Karpas-422 (cell line): ENCODE data around the gene MMP24OS. TPM values are rescaled to one million over a fixed set of nuclear protein-coding genes. Genes with fewer than 3 reads are reported as not detected.
"Not testable (repeated sequence)": the region's sequence is repeated elsewhere in the genome, so short reads cannot be mapped to it uniquely, and the experiment has no call there.

Experiments used
- DNase-seq: peaks from one replicate; pipeline ENCODE4 v3.0.0-alpha.2; 2015
- H2AFZ ChIP-seq: fragments of 200-600 bp; sonication (generic); 2 replicates; pipeline ENCODE4 v1.6.1; 2014; ENCODE audit warnings: antibody characterized with exemption, low read length, mixed read lengths
- H3K27ac ChIP-seq: fragments of 200-600 bp; sonication (generic); 2 replicates; pipeline ENCODE4 v1.5.1; 2014; ENCODE audit warnings: mild to moderate bottlenecking, low read length, moderate library complexity
- H3K27me3 ChIP-seq: fragments of 200-600 bp; sonication (generic); 2 replicates; pipeline ENCODE4 v1.6.1; 2014; ENCODE audit warnings: low read length, mixed read lengths
- H3K36me3 ChIP-seq: fragments of 200-600 bp; sonication (generic); 2 replicates; pipeline ENCODE4 v1.6.1; 2014; ENCODE audit warnings: low read length, mixed read lengths; ENCODE audit not compliant: insufficient read depth
- H3K4me1 ChIP-seq: fragments of 200-600 bp; sonication (generic); 2 replicates; pipeline ENCODE4 v1.6.1; 2014; ENCODE audit warnings: mild to moderate bottlenecking, low read length, mixed read lengths
- H3K4me2 ChIP-seq: fragments of 200-600 bp; sonication (generic); 2 replicates; pipeline ENCODE4 v1.6.1; 2014; ENCODE audit warnings: low read length, low read depth, mild to moderate bottlenecking; ENCODE audit not compliant: poor library complexity, severe bottlenecking
- H3K4me3 ChIP-seq: fragments of 200-600 bp; sonication (generic); 2 replicates; pipeline ENCODE4 v1.5.1; 2014; ENCODE audit warnings: mild to moderate bottlenecking, antibody characterized with exemption, low read length, mixed read lengths
- H3K79me2 ChIP-seq: fragments of 200-600 bp; sonication (generic); 2 replicates; pipeline ENCODE4 v1.6.1; 2014; ENCODE audit warnings: mild to moderate bottlenecking, low read length, mixed read lengths
- H3K9ac ChIP-seq: fragments of 200-600 bp; sonication (generic); 2 replicates; pipeline ENCODE4 v1.6.0; 2014; ENCODE audit warnings: low read length
- H3K9me2 ChIP-seq: fragments of 200-600 bp; sonication (generic), shearing (Covaris generic); replicated peaks from 2 replicates; pipeline ENCODE4 v1.6.0; 2014; ENCODE audit warnings: mild to moderate bottlenecking, low read length, moderate library complexity; ENCODE audit not compliant: insufficient read depth
- H3K9me3 ChIP-seq: fragments of 300-700, 200-600 bp; sonication (generic); 2 replicates; pipeline ENCODE4 v1.6.1; 2014; ENCODE audit warnings: low read length, mixed read lengths
- H4K20me1 ChIP-seq: fragments of 200-600 bp; sonication (generic); 2 replicates; pipeline ENCODE4 v1.6.1; 2014; ENCODE audit warnings: mild to moderate bottlenecking, antibody characterized with exemption, low read length, low read depth; ENCODE audit not compliant: insufficient read depth
- total RNA-seq: library from RNA; depleted of rRNA; stranded (reverse); fragments of >200 nt; shearing (Covaris generic); gene quantifications from 2 replicates; pipeline ENCODE4 v1.2.3, GENCODE V29; 2014; ENCODE audit warnings: low replicate concordance

MMP24OS gene
- total RNA-seq, 1 experiment from 2014 or later, result 12.4 TPM

- peak overlapping the region; percentile 58 for H3K9ac ChIP-seq
- no peaks in the 10 kb centered on the region for H3K79me2 ChIP-seq
Measured at GRCh38 chr20:35270021-35270902, 7.7 kb downstream of the MMP24OS start.

GRCh38 chr20:35269055-35269781 lies 8.7 kb downstream of the MMP24OS start:
- Histone ChIP-seq H3K36me3 (no peaks in the 10 kb centered on the region), H3K4me3 (no peak overlapping the region), H2AFZ (no peak overlapping the region), H3K27ac (no peak overlapping the region), H3K4me1 (peaks cover 40% of the 10 kb centered on the region), H3K9me2 (no peaks in the 10 kb centered on the region), H3K79me2 (no peaks in the 10 kb centered on the region), H3K4me2 (no peak overlapping the region), H3K27me3 (no peaks in the 10 kb centered on the region), H4K20me1 (no peaks in the 10 kb centered on the region), H3K9ac (no peak overlapping the region), H3K9me3 (no peaks in the 10 kb centered on the region)
- peak; percentile 86 for DNase-seq

More at GRCh38 chr20:35270021-35270902, 7.7 kb downstream of the MMP24OS start:
- no peak for DNase-seq
- Histone ChIP-seq H3K27me3 (no peaks in the 10 kb centered on the region), H3K9me2 (no peaks in the 10 kb centered on the region), H3K4me1 (peaks cover 44% of the 10 kb centered on the region), H3K4me2 (peak overlapping the region; percentile 47), H3K4me3 (peak overlapping the region; percentile 25; the same call in 1 of the 2 replicates), H3K36me3 (no peaks in the 10 kb centered on the region), H4K20me1 (no peaks in the 10 kb centered on the region), H2AFZ (peak overlapping the region; percentile 68; the same call in 1 of the 2 replicates), H3K9me3 (no peaks in the 10 kb centered on the region), H3K27ac (peak overlapping the region; percentile 83)

DNA sequence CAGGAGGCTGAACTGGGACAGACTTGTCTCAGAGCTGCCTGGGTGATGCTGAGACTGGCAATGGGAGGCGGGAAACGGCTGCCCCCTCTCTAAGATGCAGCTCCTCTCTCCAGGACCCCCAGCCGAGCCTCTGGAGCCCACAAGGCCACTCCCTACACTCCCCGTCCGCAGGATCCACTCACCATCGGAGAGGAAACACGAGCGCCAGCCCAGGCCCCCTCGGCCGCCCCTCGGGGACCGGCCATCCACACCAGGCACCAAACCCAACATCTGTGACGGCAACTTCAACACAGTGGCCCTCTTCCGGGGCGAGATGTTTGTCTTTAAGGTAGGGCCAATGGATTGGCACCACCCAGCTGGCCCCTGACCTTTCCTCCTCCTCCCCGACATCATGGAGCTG lies 10.8 kb downstream of the MMP24OS start:
- DNase-seq, result no peak
- no peaks in the 10 kb centered on the region for H3K27me3 ChIP-seq
- H2AFZ ChIP-seq, result no peak overlapping the region
- no peaks in the 10 kb centered on the region for H3K79me2 ChIP-seq
- no peak overlapping the region for H3K9ac ChIP-seq
- no peaks in the 10 kb centered on the region for H3K36me3 ChIP-seq
- H4K20me1 ChIP-seq, result no peaks in the 10 kb centered on the region
- H3K27ac ChIP-seq, result no peak overlapping the region
- peaks cover 20% of the 10 kb centered on the region for H3K4me1 ChIP-seq
- no peaks in the 10 kb centered on the region for H3K9me2 ChIP-seq
- no peak overlapping the region for H3K4me3 ChIP-seq
- H3K9me3 ChIP-seq, result no peaks in the 10 kb centered on the region
- H3K4me2 ChIP-seq, result no peak overlapping the region

DNA sequence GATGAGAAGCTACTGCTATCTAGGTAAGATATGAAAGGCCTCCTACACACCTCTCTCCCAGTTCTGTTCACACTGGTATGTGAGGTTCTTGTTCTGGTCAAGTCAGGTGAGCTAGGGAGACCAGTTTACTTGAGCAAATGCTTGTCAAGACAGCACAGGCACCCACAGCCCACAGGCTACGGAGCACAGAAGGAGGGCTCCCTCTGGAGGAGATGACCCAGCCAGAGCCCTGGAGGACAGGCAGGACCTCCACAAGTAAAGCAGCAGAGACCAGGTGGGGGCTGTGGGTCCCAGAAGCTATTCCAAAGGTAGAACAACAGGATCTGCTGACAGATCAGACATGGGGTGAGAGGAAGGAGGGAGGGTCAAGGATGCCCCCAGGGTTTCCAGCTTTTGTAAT lies 13.2 kb downstream of the MMP24OS start:
- no peak overlapping the region for H3K4me2 ChIP-seq
- H3K4me3 ChIP-seq, result no peak overlapping the region
- H3K79me2 ChIP-seq, result no peaks in the 10 kb centered on the region
- H4K20me1 ChIP-seq, result no peaks in the 10 kb centered on the region
- no peaks in the 10 kb centered on the region for H3K27me3 ChIP-seq
- no peaks in the 10 kb centered on the region for H3K9me2 ChIP-seq
- no peaks in the 10 kb centered on the region for H3K4me1 ChIP-seq
- H3K36me3 ChIP-seq, result no peaks in the 10 kb centered on the region
- H2AFZ ChIP-seq, result no peak overlapping the region
- DNase-seq, result no peak
- H3K27ac ChIP-seq, result no peak overlapping the region
- no peak overlapping the region for H3K9ac ChIP-seq
- H3K9me3 ChIP-seq, result no peaks in the 10 kb centered on the region

DNA sequence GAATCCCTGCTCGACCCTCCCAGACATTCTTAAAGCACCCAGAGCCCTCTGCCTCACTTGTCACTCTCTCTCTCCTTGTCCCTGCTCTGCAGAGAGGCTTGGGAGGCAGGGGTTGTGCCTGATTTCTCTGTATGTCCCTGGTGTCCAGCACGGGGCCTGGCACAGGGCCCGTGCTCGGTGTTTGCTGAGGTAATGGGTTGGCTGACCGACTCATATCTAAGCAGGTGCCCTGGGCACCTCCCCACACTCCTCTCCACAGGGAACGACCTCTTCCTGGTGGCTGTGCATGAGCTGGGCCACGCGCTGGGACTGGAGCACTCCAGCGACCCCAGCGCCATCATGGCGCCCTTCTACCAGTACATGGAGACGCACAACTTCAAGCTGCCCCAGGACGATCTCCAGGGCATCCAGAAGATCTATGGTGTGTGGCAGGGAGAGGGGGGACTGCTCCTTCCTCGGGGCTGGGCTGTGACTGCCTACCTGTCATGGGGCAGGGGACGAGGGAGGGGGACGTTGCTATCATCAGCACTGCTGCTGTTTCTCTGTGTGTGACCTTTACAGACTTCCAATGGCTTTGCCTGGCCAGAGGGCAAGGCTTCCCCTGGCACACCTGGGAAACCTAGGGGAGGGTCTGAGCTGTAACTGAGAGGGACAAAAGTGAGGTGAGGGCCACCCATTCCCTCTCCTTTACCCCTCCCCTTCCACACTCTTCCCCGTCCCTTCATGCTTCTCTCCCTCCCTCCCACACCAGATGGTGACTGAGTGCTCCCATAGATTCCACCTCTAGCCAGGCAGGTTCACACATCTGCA lies 14.2 kb downstream of the MMP24OS start:
- Histone ChIP-seq H3K79me2 (no peaks in the 10 kb centered on the region), H3K4me2 (no peak overlapping the region), H3K36me3 (no peaks in the 10 kb centered on the region), H2AFZ (no peak overlapping the region), H3K27me3 (no peaks in the 10 kb centered on the region), H3K9ac (no peak overlapping the region), H3K4me1 (no peaks in the 10 kb centered on the region), H3K27ac (no peak overlapping the region), H3K4me3 (no peak overlapping the region), H3K9me2 (no peaks in the 10 kb centered on the region), H4K20me1 (no peaks in the 10 kb centered on the region), H3K9me3 (no peaks in the 10 kb centered on the region)
- DNase-seq, result no peak

DNA sequence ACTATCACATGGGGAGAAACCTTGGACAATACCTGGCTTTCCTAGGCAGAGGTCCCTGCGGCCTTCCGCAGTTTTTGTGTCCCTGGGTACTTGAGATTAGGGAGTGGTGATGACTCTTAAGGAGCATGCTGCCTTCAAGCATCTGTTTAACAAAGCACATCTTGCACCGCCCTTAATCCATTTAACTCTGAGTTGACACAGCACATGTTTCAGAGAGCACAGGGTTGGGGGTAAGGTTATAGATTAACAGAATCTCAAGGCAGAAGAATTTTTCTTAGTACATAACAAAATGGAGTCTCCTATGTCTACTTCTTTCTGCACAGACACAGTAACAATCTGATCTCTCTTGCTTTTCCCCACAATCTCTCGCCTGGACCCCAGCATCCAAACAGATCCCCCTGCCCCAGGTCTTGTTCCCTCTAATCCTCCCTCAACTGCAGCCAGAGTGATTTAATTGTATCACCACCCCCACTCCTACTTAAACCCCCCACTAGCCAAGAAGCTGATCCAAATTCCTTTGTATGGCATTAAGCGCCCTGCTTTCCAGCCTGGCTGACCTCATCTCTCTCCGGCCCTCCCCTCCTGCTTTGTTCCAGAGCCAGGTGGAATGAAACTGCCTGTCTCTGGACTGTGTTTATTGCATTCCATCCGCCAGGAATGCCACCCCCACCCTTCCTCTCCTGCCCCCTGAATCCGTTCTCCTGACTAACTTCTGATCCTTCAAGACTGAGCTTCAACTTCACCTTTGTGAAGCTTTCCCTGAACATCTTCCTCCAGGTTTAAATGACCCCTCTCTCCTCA lies 15.0 kb downstream of the MMP24OS start:
- H3K36me3 ChIP-seq, DNase-seq, H3K9me2 ChIP-seq, H3K27ac ChIP-seq, H3K79me2 ChIP-seq, H3K4me2 ChIP-seq, H3K4me1 ChIP-seq, H3K4me3 ChIP-seq, H2AFZ ChIP-seq, H4K20me1 ChIP-seq, H3K27me3 ChIP-seq, H3K9ac ChIP-seq, H3K9me3 ChIP-seq: not testable (repeated sequence)

DNA sequence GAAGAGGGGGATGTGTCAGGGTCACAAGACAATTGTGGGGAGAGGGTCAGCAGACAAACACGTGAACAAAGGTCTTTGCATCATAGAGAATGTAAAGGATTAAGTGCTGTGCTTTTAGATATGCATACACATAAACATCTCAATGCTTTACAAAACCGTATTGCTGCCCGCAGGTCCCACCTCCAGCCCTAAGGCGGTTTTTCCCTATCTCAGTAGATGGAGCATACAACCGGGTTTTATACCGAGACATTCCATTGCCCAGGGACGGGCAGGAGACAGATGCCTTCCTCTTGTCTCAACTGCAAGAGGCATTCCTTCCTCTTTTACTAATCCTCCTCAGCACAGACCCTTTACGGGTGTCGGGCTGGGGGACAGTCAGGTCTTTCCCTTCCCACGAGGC lies 15.6 kb downstream of the MMP24OS start:
- not testable (repeated sequence) for H3K4me1 ChIP-seq

More for the DNA sequence above, 15.6 kb downstream of the MMP24OS start:
- H3K4me2 ChIP-seq, H3K27ac ChIP-seq, H3K9me2 ChIP-seq, H4K20me1 ChIP-seq, H3K9ac ChIP-seq, H3K4me3 ChIP-seq, DNase-seq, H3K9me3 ChIP-seq, H2AFZ ChIP-seq, H3K27me3 ChIP-seq, H3K36me3 ChIP-seq, H3K79me2 ChIP-seq: not testable (repeated sequence)
